GM19395 (cell line): ENCODE results near the gene PRSS27.

Experiments
- ATAC-seq: cut with Tn5 transposase; IDR thresholded peaks from one replicate; pipeline ENCODE4 v1.9.1; 2021; ENCODE audit warnings: mild to moderate bottlenecking, moderate library complexity; ENCODE audit not compliant: unreplicated experiment

The PRSS27 gene

DNA sequence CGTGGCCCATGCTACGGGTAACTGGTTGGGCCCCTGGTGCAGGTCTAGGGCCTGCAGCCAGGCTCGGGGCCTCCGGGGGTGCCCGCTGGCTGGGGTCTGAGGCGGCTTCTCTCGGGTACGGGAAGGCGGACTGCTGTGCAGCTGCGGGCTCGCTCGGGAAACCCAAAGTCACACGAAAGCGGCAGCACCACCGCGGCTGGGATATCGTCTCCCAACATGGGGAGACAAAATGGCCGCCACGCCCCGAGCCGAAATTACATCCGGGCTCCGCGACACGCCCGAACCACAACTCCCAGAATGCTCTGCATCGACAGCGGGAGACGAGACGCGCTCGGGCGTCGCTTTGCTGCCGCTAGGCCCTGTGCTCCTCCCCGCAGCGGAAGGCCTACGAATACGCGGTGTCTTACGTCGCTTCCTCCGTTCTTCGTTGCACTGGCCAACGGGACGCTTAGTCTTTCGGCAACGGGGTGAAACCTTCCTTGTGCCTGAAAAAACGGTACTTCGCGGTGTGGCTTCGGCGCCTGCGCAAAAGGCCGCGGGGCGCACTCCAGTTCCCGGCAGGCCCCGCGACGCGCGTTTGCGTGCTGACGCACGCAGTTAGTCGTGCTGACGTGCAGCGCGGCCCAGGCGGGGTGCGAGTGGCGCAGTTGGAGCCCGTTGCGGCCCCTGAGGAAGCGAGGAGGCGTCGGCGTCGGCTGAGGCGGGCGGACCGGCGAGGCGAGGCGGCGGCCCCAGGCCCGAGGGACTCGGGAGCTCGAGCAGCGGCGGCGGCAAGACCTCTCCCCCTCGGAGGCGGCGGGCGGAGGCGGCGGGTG, 32.2 kb upstream of the PRSS27 start, which contains the start of gene SRRM2:
TSS of gene SRRM2 (plus strand) at position 604 of the 815 bp plus-strand sequence. CDS start 3,727 bp downstream, outside the sequence.
- ATAC-seq, result peak; percentile 86

DNA sequence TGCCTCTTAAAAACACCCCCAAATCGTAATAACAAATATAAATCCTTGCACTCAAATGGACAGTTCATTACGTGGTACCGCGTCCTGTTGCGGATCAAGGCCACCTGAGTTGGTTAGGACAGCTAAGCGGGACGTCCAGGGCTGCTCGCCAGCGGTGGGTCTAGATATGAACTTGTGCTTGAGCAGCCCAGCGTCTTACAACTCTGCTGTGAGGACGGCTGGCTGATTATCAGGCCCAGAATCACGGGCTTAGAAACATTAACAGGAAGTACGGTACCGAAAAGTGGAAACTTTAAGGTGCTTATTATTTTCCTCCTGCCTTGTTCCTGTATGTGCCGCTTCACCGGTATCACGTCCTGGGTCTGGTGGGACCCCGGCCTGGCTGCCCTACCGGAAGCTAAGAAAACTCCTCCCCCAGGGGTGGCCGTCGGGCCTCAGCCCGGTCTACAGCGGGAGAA, 31.6 kb upstream of the PRSS27 start:
- no peak for ATAC-seq

- ATAC-seq, result no peak
These were observed 29.9 kb upstream of the PRSS27 start for GRCh38 chr16:2749936-2750335.

GRCh38 chr16:2749476-2749875, 29.5 kb upstream of the PRSS27 start:
- no peak for ATAC-seq

- ATAC-seq, result no peak
These were observed 28.9 kb upstream of the PRSS27 start for GRCh38 chr16:2748757-2749455.

DNA sequence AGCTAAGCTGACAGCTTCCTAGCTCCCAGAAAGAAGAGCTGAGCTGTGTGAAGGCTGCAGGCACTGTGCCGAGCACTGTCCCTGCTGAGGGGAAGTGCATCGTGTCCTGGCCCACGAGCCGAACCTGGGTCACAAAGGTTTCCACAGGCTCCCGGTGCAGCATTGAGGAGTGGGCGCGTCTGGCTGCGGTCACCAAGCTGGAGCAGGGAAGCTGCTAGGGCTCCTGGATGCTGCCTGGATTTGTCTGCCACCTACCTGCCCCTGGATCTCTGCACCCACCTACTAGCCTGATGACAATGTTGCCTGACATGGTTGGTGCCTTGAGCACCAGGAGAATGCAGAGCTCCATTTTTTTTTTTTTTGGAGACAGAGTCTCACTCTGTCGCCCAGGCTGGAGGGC, 25.9 kb upstream of the PRSS27 start:
- ATAC-seq, result no peak

- no peak for ATAC-seq
These were observed 25.3 kb upstream of the PRSS27 start for GRCh38 chr16:2745116-2745890.

DNA sequence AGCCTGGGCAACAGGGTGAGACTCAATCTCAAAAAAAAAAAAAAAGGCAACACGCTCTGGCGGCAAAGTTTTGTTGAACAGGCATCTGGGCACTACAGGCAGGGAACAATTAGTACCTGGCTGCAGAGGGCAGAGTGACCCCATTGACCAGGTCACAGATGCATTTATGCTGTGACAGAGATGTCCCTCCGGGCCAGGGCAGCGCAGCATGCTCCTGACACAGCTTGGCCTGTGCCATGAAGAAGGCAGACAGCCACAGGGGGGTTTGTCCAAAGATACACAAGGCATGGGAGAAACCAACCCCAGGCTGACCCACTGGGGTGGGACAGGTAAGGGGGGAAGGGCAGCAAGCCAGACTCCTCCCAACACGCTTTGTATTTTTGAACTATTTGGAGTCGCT, 24.7 kb upstream of the PRSS27 start:
- ATAC-seq, result no peak

DNA sequence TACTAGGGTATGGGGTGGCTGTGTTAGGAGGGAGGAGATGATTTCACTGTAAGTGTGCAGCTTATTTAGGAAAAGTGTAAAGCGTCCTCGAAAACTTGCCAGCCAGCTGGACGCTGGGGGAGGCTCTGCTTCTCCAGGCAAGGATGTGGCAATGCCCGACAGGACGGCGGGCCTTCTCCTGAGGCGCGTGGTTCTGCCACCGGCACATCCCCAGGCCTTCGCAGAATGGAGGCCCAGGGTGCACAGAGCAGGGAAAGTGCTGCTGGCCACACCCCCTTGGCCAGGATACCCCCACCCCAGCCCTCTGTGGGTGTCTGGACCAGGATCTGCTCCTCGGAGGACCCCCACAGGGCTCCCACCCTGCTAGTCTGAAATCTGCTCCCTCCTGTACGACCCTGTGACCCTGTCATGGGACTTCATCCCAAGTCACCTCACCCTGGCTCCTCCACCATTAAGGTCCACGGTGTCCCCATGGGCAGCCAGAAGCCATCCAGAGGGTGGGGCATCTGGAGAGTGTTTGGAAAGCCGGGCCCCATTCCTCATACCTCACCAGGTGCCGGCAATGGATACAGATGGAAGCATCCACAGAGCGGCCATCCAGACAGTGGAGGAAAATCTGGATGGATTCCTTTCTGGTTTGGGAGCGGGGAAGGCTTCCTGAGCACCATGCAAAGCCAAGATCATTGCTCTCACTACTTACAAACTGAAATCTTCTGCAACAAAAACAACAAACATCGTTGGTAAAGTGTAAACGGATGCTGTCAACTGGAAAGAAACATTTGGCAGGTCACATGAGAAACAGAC, 23.2 kb upstream of the PRSS27 start:
- ATAC-seq, result no peak

- no peak for ATAC-seq
These were observed 22.4 kb upstream of the PRSS27 start for GRCh38 chr16:2742323-2743006.

DNA sequence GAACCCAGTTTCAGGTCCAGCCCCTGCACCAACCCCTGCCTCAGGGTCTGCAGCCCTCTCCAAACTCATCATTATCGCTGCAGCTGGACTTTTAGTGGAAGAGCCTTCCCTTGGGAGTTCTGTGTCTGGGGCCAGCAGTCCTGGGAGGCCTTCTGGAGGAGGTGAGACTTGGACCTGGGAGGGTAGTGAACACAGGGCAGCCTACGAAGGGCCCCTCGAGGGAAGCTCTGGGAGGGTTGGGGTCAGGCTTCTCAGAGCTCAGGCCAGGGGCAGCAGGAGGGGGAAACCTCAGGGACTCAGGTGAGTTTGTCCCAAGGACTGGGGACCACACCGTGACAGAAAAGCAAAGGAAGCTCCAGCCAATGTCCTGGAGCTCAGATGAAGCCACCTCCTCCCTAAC, 21.1 kb upstream of the PRSS27 start:
- ATAC-seq, result no peak

GRCh38 chr16:2740476-2740875, 20.5 kb upstream of the PRSS27 start:
- ATAC-seq, result no peak

DNA sequence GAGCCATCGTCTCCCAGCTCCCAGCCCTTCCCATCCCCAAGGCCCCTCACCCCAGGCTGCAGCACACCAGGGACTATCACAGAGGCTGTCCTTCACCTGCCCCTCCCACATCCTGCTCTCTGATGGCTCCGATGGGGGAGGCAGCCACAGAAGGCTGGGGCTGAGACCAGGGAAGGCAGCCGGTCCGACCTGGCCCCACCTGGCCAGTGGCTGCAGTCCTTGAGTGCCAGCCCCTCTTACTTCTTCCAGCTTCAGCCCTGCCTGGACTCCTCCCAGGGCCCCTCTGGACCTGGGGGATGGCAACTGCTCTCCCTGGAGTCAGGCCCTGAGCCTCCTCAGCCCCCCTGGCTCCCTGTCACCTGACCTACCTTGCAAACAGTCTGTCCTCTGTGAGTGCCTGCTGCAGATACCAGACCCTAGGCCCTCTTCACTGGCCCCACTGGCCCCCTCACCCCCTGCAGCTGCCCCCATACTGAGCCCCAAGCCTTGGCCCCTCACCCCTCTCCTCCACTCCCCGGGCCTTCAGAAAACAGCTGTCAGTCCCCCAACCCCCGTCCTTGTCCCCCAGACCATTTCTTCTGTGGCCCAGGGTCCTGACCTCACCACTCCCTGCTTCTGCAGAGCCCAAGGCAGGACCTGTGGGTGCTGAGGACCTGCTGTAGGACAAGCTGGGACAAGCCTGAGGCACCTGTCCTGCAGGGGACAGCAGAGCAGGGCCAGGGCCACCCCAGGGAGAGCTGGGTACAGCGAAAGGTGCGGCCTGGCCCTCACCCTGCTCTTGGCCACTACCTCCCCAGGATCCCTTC, 19.8 kb upstream of the PRSS27 start:
- no peak for ATAC-seq

GRCh38 chr16:2738615-2739014, 18.6 kb upstream of the PRSS27 start:
- ATAC-seq, result no peak

DNA sequence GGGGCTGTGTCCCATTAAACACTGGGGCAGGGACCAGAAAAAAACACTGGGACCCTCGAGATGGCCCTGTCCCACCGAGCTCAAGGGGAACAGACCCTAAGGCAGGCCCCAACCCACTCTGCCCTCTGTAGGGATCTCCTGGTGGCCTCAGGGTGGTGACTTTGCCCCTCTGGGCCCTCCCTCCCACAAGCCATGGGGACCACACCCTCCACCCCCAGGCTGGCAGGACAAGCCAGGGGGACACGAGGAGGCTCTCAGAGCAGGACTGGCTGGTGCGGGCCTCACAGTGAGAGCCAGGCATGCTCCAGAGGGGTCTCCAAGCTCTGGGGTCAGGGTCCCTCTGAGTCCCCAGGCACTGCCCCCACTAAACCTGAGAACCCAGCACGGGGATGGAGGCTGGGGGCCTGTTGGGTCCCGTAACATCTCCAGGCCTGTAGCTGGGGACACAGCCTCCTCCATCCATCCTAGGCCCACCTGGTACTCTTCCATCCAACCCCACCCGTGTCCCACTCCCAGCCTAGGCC, 17.9 kb upstream of the PRSS27 start:
- no peak for ATAC-seq

DNA sequence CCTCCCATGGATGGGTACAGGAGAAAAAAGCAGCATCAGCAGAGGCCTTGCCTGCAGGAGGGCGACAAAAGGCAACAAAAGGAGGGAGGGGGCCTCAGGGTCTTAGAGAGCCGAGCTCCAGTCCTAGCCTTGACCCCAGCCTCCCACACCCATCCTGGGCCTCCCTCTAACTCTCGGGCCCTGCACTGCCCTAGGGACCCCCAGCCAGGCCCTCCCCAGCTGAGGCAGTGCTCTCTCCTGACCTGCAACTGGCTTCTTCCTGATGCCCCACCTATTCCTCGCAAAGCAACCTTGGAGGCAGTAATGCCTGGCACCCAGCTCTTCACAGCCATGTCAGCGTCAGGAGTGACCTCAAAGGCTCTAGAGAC, 17.2 kb upstream of the PRSS27 start:
- ATAC-seq, result no peak

- no peak for ATAC-seq
These were observed 16.6 kb upstream of the PRSS27 start for GRCh38 chr16:2736476-2737237.

GRCh38 chr16:2734844-2735515, 15.0 kb upstream of the PRSS27 start:
- no peak for ATAC-seq
